Middle frontal gyrus (tissue), 1 donor: Measurements from ENCODE around the gene DDI1.
"Not testable (repeated sequence)": the region's sequence is repeated elsewhere in the genome, so short reads cannot be mapped to it uniquely, and the experiment has no call there.

Experiments used
- DNase-seq: peaks from one replicate; pipeline ENCODE4 v3.0.0-alpha.2; 2015; ENCODE audit warnings: low spot score; ENCODE audit errors: extremely low spot score

DDI1 gene

GRCh38 chr11:104041792-104042191 lies 5.4 kb downstream of the DDI1 start:
- no peak for DNase-seq

GRCh38 chr11:104043142-104043541 lies 6.7 kb downstream of the DDI1 start:
- no peak for DNase-seq

- DNase-seq = no peak
These were observed 7.3 kb downstream of the DDI1 start for GRCh38 chr11:104043678-104044239.

GRCh38 chr11:104046331-104046730 lies 9.9 kb downstream of the DDI1 start:
- no peak for DNase-seq

- DNase-seq = not testable (repeated sequence)
These were observed 10.4 kb downstream of the DDI1 start for GRCh38 chr11:104046858-104047257.

- DNase-seq = no peak
These were observed 12.7 kb downstream of the DDI1 start for GRCh38 chr11:104049116-104049515.

- no peak for DNase-seq
These were observed 15.3 kb downstream of the DDI1 start for GRCh38 chr11:104051778-104052177.

- no peak for DNase-seq
These were observed 17.5 kb downstream of the DDI1 start for GRCh38 chr11:104053743-104054478.

GRCh38 chr11:104054911-104055529 lies 18.6 kb downstream of the DDI1 start:
- no peak for DNase-seq

GRCh38 chr11:104055596-104055995 lies 19.2 kb downstream of the DDI1 start:
- no peak for DNase-seq

- DNase-seq = no peak
These were observed 21.5 kb downstream of the DDI1 start for GRCh38 chr11:104057908-104058307.

- no peak for DNase-seq
These were observed 22.2 kb downstream of the DDI1 start for GRCh38 chr11:104058680-104059079.

GRCh38 chr11:104060004-104060794 lies 23.8 kb downstream of the DDI1 start:
- no peak for DNase-seq

GRCh38 chr11:104060820-104061219 lies 24.4 kb downstream of the DDI1 start:
- DNase-seq = no peak

- no peak for DNase-seq
These were observed 25.5 kb downstream of the DDI1 start for GRCh38 chr11:104061853-104062521.

- DNase-seq = no peak
These were observed 27.7 kb downstream of the DDI1 start for GRCh38 chr11:104064034-104064630.

GRCh38 chr11:104067534-104067933 lies 31.1 kb downstream of the DDI1 start:
- DNase-seq = no peak

GRCh38 chr11:104073950-104074705 lies 37.7 kb downstream of the DDI1 start:
- DNase-seq = no peak

- no peak for DNase-seq
These were observed 38.7 kb downstream of the DDI1 start for GRCh38 chr11:104075091-104075490.

- DNase-seq = no peak
These were observed 39.3 kb downstream of the DDI1 start for GRCh38 chr11:104075706-104076105.
